Neutrophil (primary cell): Measurements from ENCODE around the gene BNC2.

Experiments used
- H3K27ac ChIP-seq: fragments of 200-600 bp; sonication (generic); 2 replicates; pipeline ENCODE4 v1.5.1; 2016; ENCODE audit warnings: mild to moderate bottlenecking, moderate library complexity
- H3K27me3 ChIP-seq: fragments of 200-600 bp; sonication (generic); 2 replicates; pipeline ENCODE4 v1.6.0; 2016; ENCODE audit warnings: mild to moderate bottlenecking
- H3K36me3 ChIP-seq: fragments of 200-600 bp; sonication (generic); 2 replicates; pipeline ENCODE4 v1.5.1; 2017
- H3K4me1 ChIP-seq, 2 experiments: fragments of 200-600 bp in 1 of 2; sonication (generic) in 1 of 2; 1 replicate in 1 of 2; 2 replicates in 1 of 2; pipeline versions ENCODE4 v1.5.1 to v1.6.1; 2013 to 2016; ENCODE audit warnings: low read depth in 1 of 2, low read length in 1 of 2, mild to moderate bottlenecking in 1 of 2, moderate library complexity in 1 of 2; ENCODE audit not compliant: control insufficient read depth in 1 of 2, insufficient read depth in 1 of 2
- H3K4me3 ChIP-seq, 2 experiments: fragments of 200-600 bp in 1 of 2; sonication (generic) in 1 of 2; 1 replicate in 1 of 2; 2 replicates in 1 of 2; pipeline ENCODE4 v1.5.1; 2013 to 2016; ENCODE audit warnings: low read depth in 1 of 2, low read length in 1 of 2, mild to moderate bottlenecking in 1 of 2, moderate library complexity in 1 of 2
- H3K9me3 ChIP-seq: fragments of 200-600 bp; sonication (generic); 2 replicates; pipeline ENCODE4 v1.5.1; 2016
- CTCF ChIP-seq: fragments of 200-600 bp; sonication (generic); IDR thresholded peaks from 2 replicates; pipeline ENCODE4 v1.5.1; 2016; ENCODE audit warnings: antibody characterized with exemption

The BNC2 gene

GRCh38 chr9:16821344-16821743 is 49.1 kb downstream of the BNC2 start:
- H3K4me1 ChIP-seq: no peaks in the 10 kb centered on the region

DNA sequence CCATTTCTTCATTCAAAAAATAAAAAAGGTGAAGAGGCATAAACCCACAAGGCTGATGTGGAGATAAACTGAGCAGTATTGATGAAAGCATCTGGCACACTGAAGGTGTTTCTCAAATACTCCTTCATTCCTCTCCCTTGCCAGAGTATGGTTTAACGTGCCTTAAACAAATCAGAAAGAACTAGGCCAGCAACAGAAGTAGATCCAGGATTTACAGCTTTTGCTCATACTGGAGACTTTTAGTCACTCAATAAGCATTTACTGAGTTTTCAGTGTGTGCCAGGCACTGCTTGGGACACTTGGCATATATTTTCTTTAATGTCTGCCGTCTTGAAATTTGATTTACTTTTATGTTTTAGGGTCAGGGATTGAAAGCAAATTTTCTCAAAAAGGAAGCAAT is 53.0 kb downstream of the BNC2 start:
- no peaks in the 10 kb centered on the region for H3K9me3 ChIP-seq
- no peak overlapping the region for H3K27ac ChIP-seq
- no peaks in the 10 kb centered on the region for H3K36me3 ChIP-seq
- no peaks in the 10 kb centered on the region for H3K27me3 ChIP-seq
- TF ChIP-seq CTCF: no peak
- H3K4me3 ChIP-seq: no peak overlapping the region
- H3K4me1 ChIP-seq: no peaks in the 10 kb centered on the region

More at GRCh38 chr9:16821344-16821743, 49.1 kb downstream of the BNC2 start:
- Histone ChIP-seq H3K36me3 (no peaks in the 10 kb centered on the region), H3K9me3 (no peaks in the 10 kb centered on the region), H3K27ac (no peak overlapping the region), H3K4me3 (no peak overlapping the region), H3K27me3 (peaks cover 5% of the 10 kb centered on the region)
- TF ChIP-seq CTCF: no peak

GRCh38 chr9:16817002-16817401 is 53.5 kb downstream of the BNC2 start:
- TF ChIP-seq CTCF: no peak
- H3K4me3 ChIP-seq: no peak overlapping the region

DNA sequence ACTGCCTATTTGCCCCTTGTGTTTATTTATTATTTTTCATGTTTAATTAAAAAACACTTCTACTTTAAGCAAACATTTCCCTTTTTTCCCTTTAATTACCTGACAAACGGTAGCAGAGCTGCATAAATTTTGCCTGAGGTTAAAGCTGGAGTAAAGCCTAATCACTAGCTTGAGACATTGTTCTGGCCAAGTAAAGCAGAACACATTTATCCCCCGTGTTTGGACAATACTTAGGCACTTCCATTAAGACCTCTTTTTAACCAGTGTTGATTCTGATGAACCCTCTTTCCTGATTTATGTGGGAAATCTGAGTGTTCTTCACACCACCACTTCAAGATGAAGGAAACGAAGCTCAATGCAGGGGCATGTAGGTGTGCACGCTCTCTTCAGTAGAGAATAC is 54.5 kb downstream of the BNC2 start:
- Histone ChIP-seq H3K4me1 (no peaks in the 10 kb centered on the region), H3K27me3 (no peaks in the 10 kb centered on the region), H3K9me3 (no peaks in the 10 kb centered on the region), H3K36me3 (no peaks in the 10 kb centered on the region), H3K4me3 (no peak overlapping the region), H3K27ac (no peak overlapping the region)
- TF ChIP-seq CTCF: no peak

More at GRCh38 chr9:16817002-16817401, 53.5 kb downstream of the BNC2 start:
- Histone ChIP-seq H3K27me3 (no peaks in the 10 kb centered on the region), H3K4me1 (no peaks in the 10 kb centered on the region), H3K36me3 (no peaks in the 10 kb centered on the region), H3K9me3 (no peaks in the 10 kb centered on the region), H3K27ac (no peak overlapping the region)

- no peak for TF ChIP-seq CTCF
- no peak overlapping the region for H3K27ac ChIP-seq
These were observed 55.4 kb downstream of the BNC2 start for GRCh38 chr9:16815079-16815478.

DNA sequence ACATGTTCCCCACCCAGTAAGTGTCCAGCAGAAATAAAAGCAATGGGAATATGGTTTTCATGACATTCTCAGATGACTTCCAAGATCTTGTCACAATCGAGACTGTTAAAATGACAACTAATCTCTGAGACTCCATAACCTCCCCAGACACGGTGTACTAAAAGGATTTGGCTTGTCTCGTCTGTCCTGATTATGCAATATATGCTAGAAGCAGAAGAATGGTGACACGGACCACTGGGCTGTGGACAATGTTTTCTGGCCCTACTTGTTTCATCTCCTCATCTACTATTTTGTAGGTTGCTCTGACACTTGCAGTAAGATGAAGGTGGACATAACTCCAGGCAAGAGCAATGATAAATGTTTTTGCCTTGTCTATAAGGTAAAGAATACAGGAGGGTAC is 56.6 kb downstream of the BNC2 start:
- no peaks in the 10 kb centered on the region for H3K9me3 ChIP-seq
- no peak for TF ChIP-seq CTCF

More at GRCh38 chr9:16815079-16815478, 55.4 kb downstream of the BNC2 start:
- H3K27me3 ChIP-seq: no peaks in the 10 kb centered on the region
- no peaks in the 10 kb centered on the region for H3K9me3 ChIP-seq
- no peak overlapping the region for H3K4me3 ChIP-seq
- H3K4me1 ChIP-seq: no peaks in the 10 kb centered on the region
- no peaks in the 10 kb centered on the region for H3K36me3 ChIP-seq

More for the DNA sequence above, 56.6 kb downstream of the BNC2 start:
- Histone ChIP-seq H3K36me3 (no peaks in the 10 kb centered on the region), H3K27ac (no peak overlapping the region), H3K27me3 (no peaks in the 10 kb centered on the region), H3K4me3 (no peak overlapping the region), H3K4me1 (no peaks in the 10 kb centered on the region)
